ENCODE results near the gene ARL6.

DNA sequence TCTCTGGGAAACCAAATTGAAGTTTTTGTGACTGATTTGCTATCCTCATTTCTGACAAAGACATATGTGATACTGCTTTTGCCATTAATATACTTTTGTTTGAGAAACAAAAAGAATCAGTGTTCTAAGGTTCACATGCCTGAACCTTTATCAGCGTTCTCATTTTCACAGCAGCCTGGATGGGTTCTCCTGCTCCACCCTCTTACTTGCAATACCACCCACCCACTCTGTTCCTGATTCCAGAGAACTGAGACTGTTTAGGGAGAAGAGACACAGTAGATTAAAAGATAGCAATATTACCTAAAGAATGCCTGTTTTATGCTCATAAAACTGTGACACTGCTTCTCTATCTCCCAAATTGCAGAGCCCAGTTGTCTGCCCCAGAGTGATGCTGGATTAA, 25.8 kb upstream of the ARL6 start:
- TF ChIP-seq POLR2A (IDR thresholded peaks at IDR 0.05) (no peak), POLR2AphosphoS5 (IDR thresholded peaks at IDR 0.05; ENCODE audit: insufficient read depth in 1 of 2, low read depth in 1 of 2) (no peak)
- TF ChIP-seq, protein P1, sequence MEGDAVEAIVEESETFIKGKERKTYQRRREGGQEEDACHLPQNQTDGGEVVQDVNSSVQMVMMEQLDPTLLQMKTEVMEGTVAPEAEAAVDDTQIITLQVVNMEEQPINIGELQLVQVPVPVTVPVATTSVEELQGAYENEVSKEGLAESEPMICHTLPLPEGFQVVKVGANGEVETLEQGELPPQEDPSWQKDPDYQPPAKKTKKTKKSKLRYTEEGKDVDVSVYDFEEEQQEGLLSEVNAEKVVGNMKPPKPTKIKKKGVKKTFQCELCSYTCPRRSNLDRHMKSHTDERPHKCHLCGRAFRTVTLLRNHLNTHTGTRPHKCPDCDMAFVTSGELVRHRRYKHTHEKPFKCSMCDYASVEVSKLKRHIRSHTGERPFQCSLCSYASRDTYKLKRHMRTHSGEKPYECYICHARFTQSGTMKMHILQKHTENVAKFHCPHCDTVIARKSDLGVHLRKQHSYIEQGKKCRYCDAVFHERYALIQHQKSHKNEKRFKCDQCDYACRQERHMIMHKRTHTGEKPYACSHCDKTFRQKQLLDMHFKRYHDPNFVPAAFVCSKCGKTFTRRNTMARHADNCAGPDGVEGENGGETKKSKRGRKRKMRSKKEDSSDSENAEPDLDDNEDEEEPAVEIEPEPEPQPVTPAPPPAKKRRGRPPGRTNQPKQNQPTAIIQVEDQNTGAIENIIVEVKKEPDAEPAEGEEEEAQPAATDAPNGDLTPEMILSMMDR (IDR thresholded peaks at IDR 0.05), result no peak

All from vagina (tissue), 2 donors.